ENCODE results near the gene TRIM73.
"Not testable (repeated sequence)": the region's sequence is repeated elsewhere in the genome, so short reads cannot be mapped to it uniquely, and the experiment has no call there.

The TRIM73 gene

GRCh38 chr7:75395329-75395728, at the start of gene TRIM73:
Gene TRIM73 (plus strand): TSS chr7:75395629. CDS start chr7:75398934, 3,305 bp downstream.
- DNase-seq, result not testable (repeated sequence)

- DNase-seq, result not testable (repeated sequence)
These were observed 36.5 kb upstream of the TRIM73 start for GRCh38 chr7:75358671-75359541.

GRCh38 chr7:75359542-75359848, 35.9 kb upstream of the TRIM73 start:
- not testable (repeated sequence) for DNase-seq

GRCh38 chr7:75364079-75364478, 31.4 kb upstream of the TRIM73 start:
- not testable (repeated sequence) for DNase-seq

- DNase-seq, result not testable (repeated sequence)
These were observed 28.8 kb upstream of the TRIM73 start for GRCh38 chr7:75366643-75367042.

- DNase-seq, result not testable (repeated sequence)
These were observed 28.1 kb upstream of the TRIM73 start for GRCh38 chr7:75367313-75367712.

- not testable (repeated sequence) for DNase-seq
These were observed 21.3 kb upstream of the TRIM73 start for GRCh38 chr7:75374144-75374518.

GRCh38 chr7:75374519-75375317, 20.7 kb upstream of the TRIM73 start:
- DNase-seq, result not testable (repeated sequence)

GRCh38 chr7:75393194-75393593, 2.2 kb upstream of the TRIM73 start:
- not testable (repeated sequence) for DNase-seq

GRCh38 chr7:75397865-75398264, 2.4 kb downstream of the TRIM73 start:
- DNase-seq, result not testable (repeated sequence)

- not testable (repeated sequence) for DNase-seq
These were observed 3.6 kb downstream of the TRIM73 start for GRCh38 chr7:75398771-75399700.

- DNase-seq, result not testable (repeated sequence)
These were observed 5.1 kb downstream of the TRIM73 start for GRCh38 chr7:75400575-75400974.

GRCh38 chr7:75403455-75404443, 8.3 kb downstream of the TRIM73 start:
- DNase-seq, result not testable (repeated sequence)

- DNase-seq, result not testable (repeated sequence)
These were observed 9.2 kb downstream of the TRIM73 start for GRCh38 chr7:75404663-75405062.

- not testable (repeated sequence) for DNase-seq
These were observed 14.7 kb downstream of the TRIM73 start for GRCh38 chr7:75409880-75410822.

- not testable (repeated sequence) for DNase-seq
These were observed 15.4 kb downstream of the TRIM73 start for GRCh38 chr7:75410823-75411173.

- DNase-seq, result not testable (repeated sequence)
These were observed 18.8 kb downstream of the TRIM73 start for GRCh38 chr7:75414204-75414603.

GRCh38 chr7:75414708-75415427, 19.4 kb downstream of the TRIM73 start:
- not testable (repeated sequence) for DNase-seq

GRCh38 chr7:75415428-75415817, 20.0 kb downstream of the TRIM73 start:
- DNase-seq, result not testable (repeated sequence)
